K562 (cell line): Measurements from ENCODE around the gene MAD2L1. TPM values are rescaled to one million over a fixed set of nuclear protein-coding genes. Genes with fewer than 3 reads are reported as not detected.

Experiments used
- ATAC-seq: fragments of 200-7000 bp; cut with Tn5 transposase; 3 replicates; pipeline ENCODE4 v1.9.1; 2020; ENCODE audit warnings: moderate library complexity
- BruUV-seq: library from RNA; stranded (reverse); fragments of 400-500 nt; replicated peaks from 2 replicates; lab custom pipeline; 2021; lab: Mats Ljungman, UMichigan
- CTCF ChIA-PET: fragments of 300-600 bp; formaldehyde crosslinking; extraction: SDS; loops from one replicate; lab custom pipeline; 2021; ENCODE audit warnings: low intra/inter-chr PET ratio; lab: Yijun Ruan, JAX
- POLR2A ChIA-PET: fragments of 300-600, 350-650 bp; sonication (Branson Sonifier 250); formaldehyde crosslinking; extraction: SDS; loops from one replicate; lab custom pipeline; 2021; ENCODE audit warnings: antibody characterized with exemption, inconsistent platforms; lab: Yijun Ruan, JAX
- DNase-seq, 4 experiments: peaks; one replicate each; pipeline versions ENCODE4 v3.0.0 to v3.0.0-alpha.2; 2011 to 2018; ENCODE audit warnings: low spot score in 3 of 4, mixed read lengths in 3 of 4; ENCODE audit errors: extremely low read depth in 1 of 4
- FAIRE-seq: peaks from 2 replicates; lab custom pipeline; 2011; peaks lifted over from hg19 to GRCh38; lab: Jason Lieb, UNC
- H2AFZ ChIP-seq: 2 replicates; pipeline ENCODE4 v1.6.0; 2011; ENCODE audit warnings: low read depth, low read length, control low read depth, inconsistent platforms
- H3K27ac ChIP-seq: fragments of 200-600 bp; 3 replicates; pipeline ENCODE4 v1.8.0; 2011; ENCODE audit warnings: low read depth, mild to moderate bottlenecking, control low read depth, inconsistent platforms, low read length, moderate library complexity, mixed read lengths; ENCODE audit errors: extremely low read depth
- H3K27me3 ChIP-seq, 2 experiments: fragments of 300-600 bp in 1 of 2; 2 replicates in 1 of 2; 3 replicates in 1 of 2; pipeline versions ENCODE4 v1.6.0 to v1.8.0; 2011; ENCODE audit warnings: inconsistent platforms in 2 of 2, low read length in 2 of 2, mild to moderate bottlenecking in 1 of 2, mixed read lengths in 1 of 2, moderate library complexity in 1 of 2; ENCODE audit not compliant: control insufficient read depth in 2 of 2, insufficient read depth in 2 of 2
- H3K36me3 ChIP-seq: fragments of 300-600 bp; 3 replicates; pipeline ENCODE4 v1.8.0; 2011; ENCODE audit warnings: mild to moderate bottlenecking, low read length, inconsistent platforms; ENCODE audit not compliant: control insufficient read depth, insufficient read depth
- H3K4me1 ChIP-seq, 2 experiments: fragments of 200-600 bp in 1 of 2; replicated peaks in 1 of 2; 2 replicates in 1 of 2; 3 replicates in 1 of 2; pipeline versions ENCODE4 v1.5.1 to v1.8.0; 2011; ENCODE audit warnings: inconsistent platforms in 2 of 2, low read length in 2 of 2, mild to moderate bottlenecking in 1 of 2, mixed read lengths in 1 of 2, moderate library complexity in 1 of 2; ENCODE audit not compliant: control insufficient read depth in 2 of 2, insufficient read depth in 2 of 2
- H3K4me2 ChIP-seq: 2 replicates; pipeline ENCODE4 v1.6.1; 2011; ENCODE audit warnings: low read length, control low read depth, inconsistent platforms, mixed read lengths; ENCODE audit not compliant: insufficient read depth
- H3K4me3 ChIP-seq: fragments of 200-600 bp; sonication (generic), shearing (Covaris generic); 2 replicates; pipeline ENCODE4 v1.5.1; 2016; ENCODE audit warnings: control low read depth, inconsistent platforms
- H3K79me2 ChIP-seq: fragments of 200-600 bp; 3 replicates; pipeline ENCODE4 v1.8.0; 2011; ENCODE audit warnings: low read length, inconsistent platforms; ENCODE audit not compliant: control insufficient read depth, insufficient read depth
- H3K9ac ChIP-seq, 2 experiments: 2 replicates each; pipeline versions ENCODE4 v1.6.0 to v1.6.1; 2011; ENCODE audit warnings: low read depth in 2 of 2, low read length in 2 of 2, control low read depth in 1 of 2, inconsistent platforms in 1 of 2, mild to moderate bottlenecking in 1 of 2, mixed read lengths in 1 of 2; ENCODE audit not compliant: insufficient read depth in 1 of 2
- H3K9me1 ChIP-seq: one replicate; pipeline ENCODE4 v1.6.0; 2011; ENCODE audit warnings: inconsistent platforms, mild to moderate bottlenecking, low read length, moderate library complexity; ENCODE audit not compliant: control insufficient read depth, insufficient read depth
- H3K9me3 ChIP-seq: replicated peaks from 2 replicates; pipeline ENCODE4 v1.5.1; 2011; ENCODE audit warnings: low read depth, low read length, inconsistent platforms; ENCODE audit not compliant: control insufficient read depth, insufficient read depth
- H4K20me1 ChIP-seq: replicated peaks from 2 replicates; pipeline ENCODE4 v1.6.1; 2011; ENCODE audit warnings: low read length, inconsistent platforms, mixed read lengths; ENCODE audit not compliant: control insufficient read depth, insufficient read depth
- CEBPG ChIP-seq, 3 experiments: fragments of 200-800 bp in 1 of 3; sonication (Bioruptor generic) in 1 of 3; sonication (generic) in 1 of 3; formaldehyde crosslinking in 1 of 3; IDR thresholded peaks in 2 of 3; conservative IDR thresholded peaks in 1 of 3; 2 replicates each; pipeline versions ENCODE4 v1.6.1 to v1.8.0; 2016 to 2022; ENCODE audit warnings: missing compliant biosample characterization in 2 of 3, missing genetic modification characterization in 2 of 3, mild to moderate bottlenecking in 1 of 3, missing genetic modification reagents in 1 of 3
- CREB3 ChIP-seq: fragments of 450-650 bp; conservative IDR thresholded peaks from 2 replicates; pipeline ENCODE4 v1.6.1; 2016; ENCODE audit warnings: missing genetic modification characterization, low read depth, mild to moderate bottlenecking, missing compliant biosample characterization, moderate library complexity
- CREBBP ChIP-seq: IDR thresholded peaks from one replicate; pipeline ENCODE4 v1.6.1; 2012; ENCODE audit warnings: low read depth, mild to moderate bottlenecking, control low read depth, inconsistent platforms, low read length
- DLX4 ChIP-seq: fragments of 250-450 bp; sonication (Bioruptor Pico); IDR thresholded peaks from 2 replicates; pipeline ENCODE4 v1.6.1; 2021; ENCODE audit warnings: mild to moderate bottlenecking
- ETV6 ChIP-seq, 3 experiments: fragments of 150-350 bp in 1 of 3; sonication (generic) in 1 of 3; formaldehyde crosslinking in 1 of 3; IDR thresholded peaks; 2 replicates each; pipeline versions ENCODE4 v1.6.1 to v1.8.0; 2014 to 2022; ENCODE audit warnings: borderline replicate concordance in 2 of 3, low read depth in 2 of 3, antibody characterized with exemption in 1 of 3, low read length in 1 of 3, mild to moderate bottlenecking in 1 of 3, missing genetic modification reagents in 1 of 3
- FOSL1 ChIP-seq: fragments of 200-800 bp; sonication (Bioruptor generic); conservative IDR thresholded peaks from 2 replicates; pipeline ENCODE4 v1.6.1; 2016; ENCODE audit warnings: missing genetic modification characterization, missing compliant biosample characterization
- FOXJ2 ChIP-seq: fragments of 200-800 bp; sonication (Bioruptor generic); IDR thresholded peaks from 2 replicates; pipeline ENCODE4 v1.6.1; 2016; ENCODE audit warnings: missing genetic modification characterization, missing compliant biosample characterization
- GABPB1 ChIP-seq: sonication (generic); formaldehyde crosslinking; IDR thresholded peaks from 2 replicates; pipeline ENCODE4 v1.8.0; 2022; ENCODE audit warnings: mild to moderate bottlenecking, missing genetic modification reagents
- HMBOX1 ChIP-seq: sonication (generic); IDR thresholded peaks from 2 replicates; pipeline ENCODE4 v1.6.1; 2016
- MIER1 ChIP-seq: fragments of 450-650 bp; IDR thresholded peaks from 2 replicates; pipeline ENCODE4 v1.6.1; 2016; ENCODE audit warnings: antibody characterized with exemption, mild to moderate bottlenecking, low read depth
- MITF ChIP-seq: IDR thresholded peaks from 2 replicates; pipeline ENCODE4 v1.6.1; 2014; ENCODE audit warnings: antibody characterized with exemption
- MLLT1 ChIP-seq, 2 experiments: fragments of 450-650 bp; IDR thresholded peaks; 2 replicates each; pipeline ENCODE4 v1.6.1; 2016
- MTA3 ChIP-seq: fragments of 450-650 bp; formaldehyde crosslinking; IDR thresholded peaks from 2 replicates; pipeline ENCODE4 v1.6.1; 2017; ENCODE audit warnings: mild to moderate bottlenecking, borderline replicate concordance
- POLR2B ChIP-seq: fragments of 450-650 bp; IDR thresholded peaks from 2 replicates; pipeline ENCODE4 v1.6.1; 2018; ENCODE audit warnings: low read depth; ENCODE audit not compliant: partially characterized antibody
- ZBTB1 ChIP-seq: sonication (generic); formaldehyde crosslinking; IDR thresholded peaks from 2 replicates; pipeline ENCODE4 v1.8.1; 2023; ENCODE audit warnings: missing genetic modification reagents, low read depth, mild to moderate bottlenecking, borderline replicate concordance
- ZNF551 ChIP-seq: fragments of 250-450 bp; sonication (Bioruptor Pico); IDR thresholded peaks from 2 replicates; pipeline ENCODE4 v1.5.0; 2021; ENCODE audit warnings: mild to moderate bottlenecking, moderate library complexity
- WGBS: fragments of 100-300 bp; shearing (Covaris generic); methylation state at CpG from one replicate; pipeline ENCODE4 v1.1.6; 2016; ENCODE audit warnings: low coverage, mixed read lengths; ENCODE audit not compliant: insufficient coverage; ENCODE audit errors: missing lambda C conversion rate; 5-methylcytosine and 5-hydroxymethylcytosine counted together
- in situ Hi-C: fragments of 300-500 bp; cut with MboI; formaldehyde crosslinking; loops from 4 replicates; pipeline ENCODE4 v1.15.0; 2018; ENCODE audit warnings: inconsistent platforms, mixed read lengths
- intact Hi-C: fragments of 100-400 bp; cut with micrococcal nuclease; formaldehyde crosslinking; loops from 2 replicates; pipeline ENCODE4 v1.14.2; 2022
- polyA plus RNA-seq, 8 experiments: library from polyadenylated mRNA; depleted of rRNA in 4 of 8; stranded (reverse) in 5 of 8; unstranded in 3 of 8; fragments of >200 nt; fragmentation: Nextera tagmentation in 2 of 8; fragmentation: Illumina TruSeq in 1 of 8; extraction: Ambion mirVana in 2 of 8; extraction: Trizol in 1 of 8; gene quantifications; 2 replicates each; pipeline versions ENCODE4 v1.2.1 to v1.2.3, GENCODE V29; 2011 to 2014; ENCODE audit warnings: inconsistent platforms in 1 of 8, missing spikeins in 1 of 8
- total RNA-seq, 7 experiments: library from RNA; depleted of rRNA in 6 of 7; stranded (reverse); fragments of >200 nt in 6 of 7; fragmentation: Illumina TruSeq in 2 of 7; extraction: Trizol in 2 of 7; gene quantifications; 2 replicates each; pipeline versions ENCODE4 v1.2.1 to v1.2.3, GENCODE V29; 2011 to 2021; ENCODE audit warnings: low replicate concordance in 1 of 7

Gene MAD2L1
- total and polyA plus RNA-seq, 9 of the 15 experiments (the other 6 are each of a cell fraction or from before 2014, with no cell fraction given), result 75.0 to 494 (median 129) TPM

- Histone ChIP-seq H3K4me2 (no peak overlapping the region), H3K36me3 (peaks cover 54% of the 10 kb centered on the region), H3K9ac (no peak overlapping the region), H3K9me1 (no peaks in the 10 kb centered on the region), H3K27me3 (no peaks in the 10 kb centered on the region), H2AFZ (no peak overlapping the region), H3K9me3 (no peaks in the 10 kb centered on the region), H3K79me2 (peaks cover 8% of the 10 kb centered on the region; the same call in 2 of the 3 replicates), H3K4me1 (no peaks in the 10 kb centered on the region), H4K20me1 (no peaks in the 10 kb centered on the region), H3K4me3 (no peak overlapping the region), H3K27ac (no peak overlapping the region)
- DNase-seq (no peak), ATAC-seq (no peak), FAIRE-seq (no peak)
- POLR2A ChIA-PET, result interaction anchor here (0.6 to 1.0 kb wide), 2 partner anchors 11 to 420 kb away, joined by 3 to 4 read pairs; partner anchors contain the start of gene MAD2L1
- in situ Hi-C loops (loop anchor here (10.0 kb wide), 2 partner anchors 431 to 741 kb away; partner anchors contain the start of gene PDE5A), intact Hi-C loops (loop anchor here (2.0 kb wide), 1 partner anchor 1075 kb away; no protein-coding TSS in a partner anchor)
- 91% methylated on average over 1 of the region's 1 CpG for WGBS
- BruUV-seq, result no TSS peak
- CTCF ChIA-PET, result interaction anchor here (1.0 kb wide), 1 partner anchor 497 kb away, joined by 3 read pairs; no protein-coding TSS in a partner anchor
- TF ChIP-seq POLR2B, result no peak
- TF ChIP-seq ZBTB1 (CRISPR knock-in tag), result no peak
- no peak for TF ChIP-seq ETV6 (IDR thresholded peaks at IDR 0.05; ENCODE audit: borderline replicate concordance in 1 of 2, low read depth in 2 of 2, low read length in 1 of 2)
- no peak for TF ChIP-seq ETV6 (CRISPR knock-in tag; IDR thresholded peaks at IDR 0.05; ENCODE audit: borderline replicate concordance)
- no peak for TF ChIP-seq MLLT1 (IDR thresholded peaks at IDR 0.05)
- TF ChIP-seq GABPB1, result no peak
- no peak for TF ChIP-seq FOSL1 (tag)
- no peak for TF ChIP-seq CREBBP
- no peak for TF ChIP-seq FOXJ2 (tag)
- no peak for TF ChIP-seq CEBPG (CRISPR knock-in tag; IDR thresholded peaks at IDR 0.05)
- no peak for TF ChIP-seq CEBPG (tag; conservative IDR thresholded peaks at IDR 0.05 in 1 of 2, IDR thresholded peaks at IDR 0.05 in 1 of 2)
- TF ChIP-seq MITF, result no peak
- no peak for TF ChIP-seq ZNF551
- no peak for TF ChIP-seq CREB3
- no peak for TF ChIP-seq HMBOX1
- no peak for TF ChIP-seq DLX4
- no peak for TF ChIP-seq MTA3
- TF ChIP-seq MIER1, result no peak
These were observed 10.9 kb downstream of the MAD2L1 start for GRCh38 chr4:120055795-120056194.
